Stimulated activated CD8-positive, alpha-beta memory T cell treated with anti-CD3 and anti-CD28 coated beads, Interleukin-7, amount 100 ng/mL, for 24 hours (primary cell): ENCODE data around the gene ZNF746.

Experiments used
- DNase-seq: peaks from one replicate; pipeline ENCODE4 v3.0.0-alpha.2; 2020; ENCODE audit warnings: low read depth

ZNF746 gene

DNA sequence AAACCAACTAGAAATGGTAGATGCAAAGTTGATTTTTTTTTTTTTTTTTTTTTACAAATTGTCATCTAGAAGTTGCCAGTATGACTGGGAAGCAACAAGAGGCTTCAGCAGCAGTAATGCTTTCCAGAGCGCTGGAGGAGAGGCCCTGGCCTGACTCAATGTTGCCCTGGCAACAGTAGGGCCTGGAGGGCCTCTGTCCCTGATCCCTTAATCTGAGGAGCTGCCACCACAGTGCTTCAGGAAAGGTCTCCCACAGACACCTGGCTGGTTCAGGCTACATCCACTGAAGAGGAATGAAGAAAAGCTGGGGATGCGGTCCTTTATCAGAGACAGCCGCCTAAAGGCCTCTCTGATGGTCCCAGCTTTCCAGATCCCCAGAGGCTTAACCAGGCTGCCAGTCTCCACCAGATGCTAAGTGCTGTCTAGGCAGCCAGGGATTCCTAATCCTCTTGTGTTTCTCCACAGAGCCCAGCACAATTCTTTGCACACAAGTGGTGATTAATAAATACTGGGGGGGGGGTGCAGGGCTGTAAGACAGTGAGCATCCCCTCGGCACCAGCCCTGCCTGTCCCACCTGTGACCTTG is 70.4 kb downstream of the ZNF746 start:
- DNase-seq: no peak

DNA sequence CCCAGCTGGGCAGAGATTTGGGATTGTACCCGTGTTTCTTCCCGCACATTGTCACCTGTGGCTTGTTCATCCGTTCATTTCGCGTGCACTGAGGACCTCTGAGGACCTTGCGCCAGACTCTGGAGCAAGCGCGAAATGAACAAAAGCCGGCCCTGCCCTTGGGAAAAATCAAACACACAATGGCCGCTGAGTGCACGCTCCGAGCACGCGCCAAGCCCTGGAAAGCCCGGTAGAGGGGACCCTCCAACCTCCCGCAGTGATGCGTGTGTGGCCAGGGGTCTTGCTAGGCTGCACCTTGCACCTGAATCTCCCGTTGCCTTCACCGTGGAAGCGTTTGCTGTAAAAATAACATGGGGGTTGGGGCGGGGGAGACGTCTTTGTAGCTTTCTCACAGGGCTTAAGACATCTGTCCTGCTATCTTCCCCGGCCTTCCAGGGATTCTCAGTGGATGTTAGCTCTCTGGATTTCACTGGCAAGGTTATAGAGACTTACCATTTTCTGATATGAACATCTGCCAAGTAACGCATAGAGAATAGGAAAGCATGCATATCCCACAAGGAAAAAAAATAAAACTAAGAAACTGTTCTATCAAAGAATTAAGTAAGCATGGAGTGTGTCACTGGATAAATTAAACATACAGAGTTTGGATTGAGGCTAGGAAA is 74.0 kb downstream of the ZNF746 start:
- DNase-seq: no peak

DNA sequence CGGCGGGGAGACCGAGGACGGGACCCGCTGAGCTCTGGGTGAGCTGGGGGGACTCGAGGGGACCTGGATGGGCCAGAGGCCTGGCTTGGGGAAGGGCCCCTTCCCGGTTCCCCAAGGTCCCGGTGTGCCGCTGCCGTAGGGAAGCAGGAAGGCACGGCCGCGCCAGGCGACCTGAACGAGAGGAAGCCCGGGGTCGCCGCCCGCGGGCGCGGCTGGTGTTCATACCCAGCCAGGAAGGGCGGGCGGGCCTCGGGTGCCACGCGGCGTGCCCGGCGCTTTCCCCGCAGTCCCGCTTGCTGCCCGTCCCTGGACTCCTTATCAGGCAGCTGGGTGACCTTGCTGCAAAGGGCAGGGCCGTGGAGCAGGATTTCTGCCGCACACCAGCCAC is 74.7 kb downstream of the ZNF746 start:
- DNase-seq: no peak
